ENCODE results near the gene C8A.

C8A gene

GRCh38 chr1:56859287-56859686 is 4.7 kb downstream of the C8A start:
- TF ChIP-seq SIN3A (IDR thresholded peaks at IDR 0.05; ENCODE audit: borderline replicate concordance, insufficient read depth, low read length) (no peak), POLR2AphosphoS5 (IDR thresholded peaks at IDR 0.05; ENCODE audit: low read depth, low read length) (no peak), FOXP2 (optimal IDR thresholded peaks at IDR 0.05; ENCODE audit: borderline replicate concordance, extremely low read depth, extremely low read length, insufficient read depth) (no peak), REST (IDR thresholded peaks at IDR 0.05; ENCODE audit: insufficient read depth in 1 of 2, low read depth in 2 of 2, low read length in 2 of 2) (no peak), TAF1 (IDR thresholded peaks at IDR 0.05; ENCODE audit: borderline replicate concordance, insufficient read depth, low read length) (no peak)

GRCh38 chr1:56863265-56863992 is 8.8 kb downstream of the C8A start:
- TF ChIP-seq FOXP2 (optimal IDR thresholded peaks at IDR 0.05; ENCODE audit: borderline replicate concordance, extremely low read depth, extremely low read length, insufficient read depth) (no peak), REST (IDR thresholded peaks at IDR 0.05; ENCODE audit: insufficient read depth in 1 of 2, low read depth in 2 of 2, low read length in 2 of 2) (no peak), POLR2AphosphoS5 (IDR thresholded peaks at IDR 0.05; ENCODE audit: low read depth, low read length) (no peak), TAF1 (IDR thresholded peaks at IDR 0.05; ENCODE audit: borderline replicate concordance, insufficient read depth, low read length) (no peak), SIN3A (IDR thresholded peaks at IDR 0.05; ENCODE audit: borderline replicate concordance, insufficient read depth, low read length) (no peak)

- TF ChIP-seq TAF1 (IDR thresholded peaks at IDR 0.05; ENCODE audit: borderline replicate concordance, insufficient read depth, low read length): no peak
These were observed 9.8 kb downstream of the C8A start for GRCh38 chr1:56864430-56864829.

- TF ChIP-seq TAF1 (IDR thresholded peaks at IDR 0.05; ENCODE audit: borderline replicate concordance, insufficient read depth, low read length): no peak
- no peak for TF ChIP-seq POLR2AphosphoS5 (IDR thresholded peaks at IDR 0.05; ENCODE audit: low read depth, low read length)
- no peak for TF ChIP-seq SIN3A (IDR thresholded peaks at IDR 0.05; ENCODE audit: borderline replicate concordance, insufficient read depth, low read length)
- no peak for TF ChIP-seq FOXP2 (optimal IDR thresholded peaks at IDR 0.05; ENCODE audit: borderline replicate concordance, extremely low read depth, extremely low read length, insufficient read depth)
- TF ChIP-seq REST (IDR thresholded peaks at IDR 0.05; ENCODE audit: insufficient read depth in 1 of 2, low read depth in 2 of 2, low read length in 2 of 2): no peak
These were observed 12.1 kb downstream of the C8A start for GRCh38 chr1:56866656-56867055.

- TF ChIP-seq POLR2AphosphoS5 (IDR thresholded peaks at IDR 0.05; ENCODE audit: low read depth, low read length) (no peak), TAF1 (IDR thresholded peaks at IDR 0.05; ENCODE audit: borderline replicate concordance, insufficient read depth, low read length) (no peak), FOXP2 (optimal IDR thresholded peaks at IDR 0.05; ENCODE audit: borderline replicate concordance, extremely low read depth, extremely low read length, insufficient read depth) (no peak), SIN3A (IDR thresholded peaks at IDR 0.05; ENCODE audit: borderline replicate concordance, insufficient read depth, low read length) (no peak), REST (IDR thresholded peaks at IDR 0.05; ENCODE audit: insufficient read depth in 1 of 2, low read depth in 2 of 2, low read length in 2 of 2) (no peak)
These were observed 12.9 kb downstream of the C8A start for GRCh38 chr1:56867491-56867890.

All from PFSK-1 (cell line).